HEK293 (cell line): ENCODE data around the gene C2orf81.

ENCODE experiments used
- FEZF1 ChIP-seq: fragments of 450-650 bp; formaldehyde crosslinking; IDR thresholded peaks from 2 replicates; pipeline ENCODE4 v1.5.1; 2016; ENCODE audit warnings: missing biosample characterization, missing genetic modification characterization
- GLIS1 ChIP-seq: fragments of 450-650 bp; formaldehyde crosslinking; IDR thresholded peaks from 2 replicates; pipeline ENCODE4 v1.5.1; 2016; ENCODE audit warnings: missing biosample characterization, missing genetic modification characterization
- KLF16 ChIP-seq: fragments of 450-650 bp; formaldehyde crosslinking; IDR thresholded peaks from 2 replicates; pipeline ENCODE4 v1.5.1; 2017; ENCODE audit warnings: missing biosample characterization, missing genetic modification characterization
- PRDM1 ChIP-seq: fragments of 450-650 bp; formaldehyde crosslinking; IDR thresholded peaks from 2 replicates; pipeline ENCODE4; 2016; ENCODE audit warnings: missing biosample characterization, missing genetic modification characterization
- SCRT2 ChIP-seq: fragments of 450-650 bp; formaldehyde crosslinking; IDR thresholded peaks from 2 replicates; pipeline ENCODE4 v1.5.1; 2016; ENCODE audit warnings: missing biosample characterization, missing genetic modification characterization
- SETDB1 ChIP-seq: IDR thresholded peaks from one replicate; pipeline ENCODE4 v1.6.1; 2017; ENCODE audit warnings: mild to moderate bottlenecking, low read length, moderate library complexity, mixed read lengths; ENCODE audit not compliant: insufficient read length
- ZBTB7A ChIP-seq: fragments of 450-650 bp; formaldehyde crosslinking; IDR thresholded peaks from 2 replicates; pipeline ENCODE4 v1.5.1; 2016; ENCODE audit warnings: low read depth, missing biosample characterization, missing genetic modification characterization
- ZEB2 ChIP-seq: fragments of 450-650 bp; formaldehyde crosslinking; IDR thresholded peaks from 2 replicates; pipeline ENCODE4 v1.5.1; 2016; ENCODE audit warnings: missing biosample characterization, missing genetic modification characterization
- ZNF169 ChIP-seq: fragments of 450-650 bp; formaldehyde crosslinking; IDR thresholded peaks from 2 replicates; pipeline ENCODE4 v1.5.1; 2016; ENCODE audit warnings: missing biosample characterization, missing genetic modification characterization
- ZNF324 ChIP-seq: fragments of 450-650 bp; formaldehyde crosslinking; IDR thresholded peaks from 2 replicates; pipeline ENCODE4 v1.5.1; 2016; ENCODE audit warnings: missing biosample characterization, missing genetic modification characterization
- ZNF341 ChIP-seq: fragments of 450-650 bp; formaldehyde crosslinking; IDR thresholded peaks from 2 replicates; pipeline ENCODE4; 2016; ENCODE audit warnings: low read depth, missing biosample characterization, missing genetic modification characterization
- ZNF391 ChIP-seq: fragments of 450-650 bp; formaldehyde crosslinking; IDR thresholded peaks from 2 replicates; pipeline ENCODE4 v1.5.1; 2016; ENCODE audit warnings: low read depth, missing biosample characterization, missing genetic modification characterization, borderline replicate concordance
- ZNF433 ChIP-seq: fragments of 450-650 bp; formaldehyde crosslinking; IDR thresholded peaks from 2 replicates; pipeline ENCODE4 v1.5.1; 2016; ENCODE audit warnings: missing biosample characterization, missing genetic modification characterization, low read depth
- ZNF514 ChIP-seq: fragments of 450-650 bp; formaldehyde crosslinking; IDR thresholded peaks from 2 replicates; pipeline ENCODE4 v1.5.1; 2016; ENCODE audit warnings: missing biosample characterization, missing genetic modification characterization
- ZNF544 ChIP-seq: fragments of 450-650 bp; formaldehyde crosslinking; IDR thresholded peaks from 2 replicates; pipeline ENCODE4 v1.5.0; 2017; ENCODE audit warnings: missing biosample characterization, missing genetic modification characterization
- ZNF596 ChIP-seq: fragments of 450-650 bp; IDR thresholded peaks from 2 replicates; pipeline ENCODE4 v1.5.0; 2018; ENCODE audit warnings: missing biosample characterization, mild to moderate bottlenecking, missing genetic modification characterization, moderate library complexity
- ZNF707 ChIP-seq: fragments of 450-650 bp; formaldehyde crosslinking; IDR thresholded peaks from 2 replicates; pipeline ENCODE4 v1.5.1; 2016; ENCODE audit warnings: missing biosample characterization, missing genetic modification characterization
- ZNF747 ChIP-seq: fragments of 450-650 bp; formaldehyde crosslinking; IDR thresholded peaks from 2 replicates; pipeline ENCODE4 v1.5.1; 2016; ENCODE audit warnings: missing biosample characterization, missing genetic modification characterization
- ZNF76 ChIP-seq: fragments of 450-650 bp; formaldehyde crosslinking; IDR thresholded peaks from 2 replicates; pipeline ENCODE4; 2016; ENCODE audit warnings: low read depth, missing biosample characterization, missing genetic modification characterization, borderline replicate concordance
- ZNF777 ChIP-seq: fragments of 450-650 bp; formaldehyde crosslinking; IDR thresholded peaks from 2 replicates; pipeline ENCODE4 v1.5.1; 2017; ENCODE audit warnings: missing biosample characterization, missing genetic modification characterization, borderline replicate concordance
- ZSCAN30 ChIP-seq: fragments of 450-650 bp; IDR thresholded peaks from 2 replicates; pipeline ENCODE4 v1.5.1; 2018; ENCODE audit warnings: missing biosample characterization, mild to moderate bottlenecking, missing genetic modification characterization, moderate library complexity
- TF ChIP-seq, protein P1 (sequence below): fragments of 450-650 bp; formaldehyde crosslinking; IDR thresholded peaks from 2 replicates; pipeline ENCODE4 v1.5.1; 2016; ENCODE audit warnings: missing biosample characterization, missing genetic modification characterization
- TF ChIP-seq, protein P2 (sequence below): fragments of 450-650 bp; formaldehyde crosslinking; IDR thresholded peaks from 2 replicates; pipeline ENCODE4 v1.5.1; 2016; ENCODE audit warnings: missing biosample characterization, missing genetic modification characterization
- TF ChIP-seq, protein P3 (sequence below): fragments of 450-650 bp; formaldehyde crosslinking; IDR thresholded peaks from 2 replicates; pipeline ENCODE4 v1.5.1; 2017; ENCODE audit warnings: missing biosample characterization, missing genetic modification characterization
- TF ChIP-seq, protein P4 (sequence below): fragments of 450-650 bp; formaldehyde crosslinking; IDR thresholded peaks from 2 replicates; pipeline ENCODE4 v1.5.1; 2016; ENCODE audit warnings: missing biosample characterization, missing genetic modification characterization
- TF ChIP-seq, protein P5 (sequence below): fragments of 450-650 bp; formaldehyde crosslinking; IDR thresholded peaks from 2 replicates; pipeline ENCODE4 v1.5.1; 2016; ENCODE audit warnings: missing biosample characterization, missing genetic modification characterization
- TF ChIP-seq, protein P6 (sequence below): fragments of 450-650 bp; formaldehyde crosslinking; IDR thresholded peaks from 2 replicates; pipeline ENCODE4 v1.5.1; 2016; ENCODE audit warnings: missing biosample characterization, missing genetic modification characterization

Gene C2orf81

DNA sequence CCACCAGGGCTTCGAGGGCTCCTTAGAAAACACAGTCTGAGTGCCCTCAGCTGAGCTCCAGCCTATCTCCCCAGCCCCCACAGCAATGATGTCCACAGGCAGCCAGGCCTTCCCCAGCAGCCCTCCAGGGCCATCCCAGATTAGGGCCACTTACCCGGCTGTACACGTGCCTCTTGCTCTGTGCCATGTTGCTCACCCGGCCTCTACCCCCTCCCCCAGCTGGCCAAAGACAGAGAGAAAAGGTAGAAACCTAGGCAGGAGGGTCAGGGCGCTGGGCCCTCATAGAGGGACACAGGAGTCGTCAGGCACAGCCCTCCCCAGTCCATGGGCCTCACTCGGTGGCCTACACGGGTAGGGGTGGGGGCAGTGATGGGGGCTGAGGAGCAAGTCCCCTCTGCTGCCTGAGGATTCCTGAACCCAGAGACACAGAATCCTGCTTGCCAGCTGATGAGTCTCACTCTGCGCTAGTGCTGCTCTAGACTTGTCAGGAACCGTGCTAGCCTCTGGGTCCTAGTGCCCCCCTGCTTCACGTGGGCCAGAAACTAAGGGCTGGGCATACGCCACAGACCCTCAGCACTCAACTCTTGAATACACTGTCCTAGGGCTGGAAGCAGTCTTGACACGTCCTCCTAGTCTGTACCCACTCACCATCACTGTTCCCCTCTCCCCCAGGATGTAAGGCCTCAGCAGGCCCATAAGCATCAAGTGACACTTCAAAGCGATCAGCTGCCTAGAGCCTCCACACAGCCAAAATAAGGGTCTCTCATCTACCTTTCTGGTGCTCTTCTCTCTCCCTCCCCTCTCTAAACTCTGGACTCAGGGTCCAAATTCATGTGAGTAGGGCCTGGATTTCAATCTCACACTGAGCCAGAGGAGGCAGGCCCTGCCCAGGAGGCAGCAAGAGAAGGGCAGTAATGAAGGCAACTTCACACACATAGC lies 41.3 kb downstream of the C2orf81 start, which contains the start of gene DCTN1 (continued):
- TF ChIP-seq KLF16 (tag by site-specific recombination) (peak; percentile 57; the same call in 1 of the 2 replicates), GLIS1 (tag by site-specific recombination) (no peak), ZNF707 (tag by site-specific recombination) (no peak), ZNF391 (tag by site-specific recombination) (no peak), ZNF777 (tag by site-specific recombination) (no peak), ZSCAN30 (no peak), SETDB1 (no peak), ZNF596 (tag by site-specific recombination) (no peak), ZEB2 (tag by site-specific recombination) (no peak), ZNF544 (tag by site-specific recombination) (no peak), SCRT2 (tag by site-specific recombination) (peak; percentile 64), ZNF433 (tag by site-specific recombination) (no peak), ZNF747 (tag by site-specific recombination) (no peak), ZNF514 (tag by site-specific recombination) (no peak), ZNF341 (tag by site-specific recombination) (no peak), PRDM1 (tag by site-specific recombination) (no peak), FEZF1 (tag by site-specific recombination) (no peak), ZNF76 (no peak), ZBTB7A (no peak), ZNF169 (tag by site-specific recombination) (no peak), ZNF324 (0 out of 2 replicates have a peak, but pooled peaks have one; percentile 32)
- TF ChIP-seq, protein P1, sequence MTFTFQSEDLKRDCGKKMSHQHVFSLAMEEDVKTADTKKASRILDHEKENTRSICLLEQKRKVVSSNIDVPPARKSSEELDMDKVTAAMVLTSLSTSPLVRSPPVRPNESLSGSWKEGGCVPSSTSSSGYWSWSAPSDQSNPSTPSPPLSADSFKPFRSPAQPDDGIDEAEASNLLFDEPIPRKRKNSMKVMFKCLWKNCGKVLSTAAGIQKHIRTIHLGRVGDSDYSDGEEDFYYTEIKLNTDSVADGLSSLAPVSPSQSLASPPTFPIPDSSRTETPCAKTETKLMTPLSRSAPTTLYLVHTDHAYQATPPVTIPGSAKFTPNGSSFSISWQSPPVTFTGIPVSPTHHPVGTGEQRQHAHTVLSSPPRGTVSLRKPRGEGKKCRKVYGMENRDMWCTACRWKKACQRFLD (tag by site-specific recombination) = no peak
- TF ChIP-seq, protein P2, sequence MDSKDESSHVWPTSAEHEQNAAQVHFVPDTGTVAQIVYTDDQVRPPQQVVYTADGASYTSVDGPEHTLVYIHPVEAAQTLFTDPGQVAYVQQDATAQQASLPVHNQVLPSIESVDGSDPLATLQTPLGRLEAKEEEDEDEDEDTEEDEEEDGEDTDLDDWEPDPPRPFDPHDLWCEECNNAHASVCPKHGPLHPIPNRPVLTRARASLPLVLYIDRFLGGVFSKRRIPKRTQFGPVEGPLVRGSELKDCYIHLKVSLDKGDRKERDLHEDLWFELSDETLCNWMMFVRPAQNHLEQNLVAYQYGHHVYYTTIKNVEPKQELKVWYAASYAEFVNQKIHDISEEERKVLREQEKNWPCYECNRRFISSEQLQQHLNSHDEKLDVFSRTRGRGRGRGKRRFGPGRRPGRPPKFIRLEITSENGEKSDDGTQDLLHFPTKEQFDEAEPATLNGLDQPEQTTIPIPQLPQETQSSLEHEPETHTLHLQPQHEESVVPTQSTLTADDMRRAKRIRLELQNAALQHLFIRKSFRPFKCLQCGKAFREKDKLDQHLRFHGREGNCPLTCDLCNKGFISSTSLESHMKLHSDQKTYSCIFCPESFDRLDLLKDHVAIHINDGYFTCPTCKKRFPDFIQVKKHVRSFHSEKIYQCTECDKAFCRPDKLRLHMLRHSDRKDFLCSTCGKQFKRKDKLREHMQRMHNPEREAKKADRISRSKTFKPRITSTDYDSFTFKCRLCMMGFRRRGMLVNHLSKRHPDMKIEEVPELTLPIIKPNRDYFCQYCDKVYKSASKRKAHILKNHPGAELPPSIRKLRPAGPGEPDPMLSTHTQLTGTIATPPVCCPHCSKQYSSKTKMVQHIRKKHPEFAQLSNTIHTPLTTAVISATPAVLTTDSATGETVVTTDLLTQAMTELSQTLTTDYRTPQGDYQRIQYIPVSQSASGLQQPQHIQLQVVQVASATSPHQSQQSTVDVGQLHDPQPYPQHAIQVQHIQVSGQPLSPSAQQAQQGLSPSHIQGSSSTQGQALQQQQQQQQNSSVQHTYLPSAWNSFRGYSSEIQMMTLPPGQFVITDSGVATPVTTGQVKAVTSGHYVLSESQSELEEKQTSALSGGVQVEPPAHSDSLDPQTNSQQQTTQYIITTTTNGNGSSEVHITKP (tag by site-specific recombination) = peak; percentile 46; the same call in 1 of the 2 replicates
- TF ChIP-seq, protein P3, sequence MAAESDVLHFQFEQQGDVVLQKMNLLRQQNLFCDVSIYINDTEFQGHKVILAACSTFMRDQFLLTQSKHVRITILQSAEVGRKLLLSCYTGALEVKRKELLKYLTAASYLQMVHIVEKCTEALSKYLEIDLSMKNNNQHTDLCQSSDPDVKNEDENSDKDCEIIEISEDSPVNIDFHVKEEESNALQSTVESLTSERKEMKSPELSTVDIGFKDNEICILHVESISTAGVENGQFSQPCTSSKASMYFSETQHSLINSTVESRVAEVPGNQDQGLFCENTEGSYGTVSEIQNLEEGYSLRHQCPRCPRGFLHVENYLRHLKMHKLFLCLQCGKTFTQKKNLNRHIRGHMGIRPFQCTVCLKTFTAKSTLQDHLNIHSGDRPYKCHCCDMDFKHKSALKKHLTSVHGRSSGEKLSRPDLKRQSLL (tag by site-specific recombination) = no peak
- TF ChIP-seq, protein P4, sequence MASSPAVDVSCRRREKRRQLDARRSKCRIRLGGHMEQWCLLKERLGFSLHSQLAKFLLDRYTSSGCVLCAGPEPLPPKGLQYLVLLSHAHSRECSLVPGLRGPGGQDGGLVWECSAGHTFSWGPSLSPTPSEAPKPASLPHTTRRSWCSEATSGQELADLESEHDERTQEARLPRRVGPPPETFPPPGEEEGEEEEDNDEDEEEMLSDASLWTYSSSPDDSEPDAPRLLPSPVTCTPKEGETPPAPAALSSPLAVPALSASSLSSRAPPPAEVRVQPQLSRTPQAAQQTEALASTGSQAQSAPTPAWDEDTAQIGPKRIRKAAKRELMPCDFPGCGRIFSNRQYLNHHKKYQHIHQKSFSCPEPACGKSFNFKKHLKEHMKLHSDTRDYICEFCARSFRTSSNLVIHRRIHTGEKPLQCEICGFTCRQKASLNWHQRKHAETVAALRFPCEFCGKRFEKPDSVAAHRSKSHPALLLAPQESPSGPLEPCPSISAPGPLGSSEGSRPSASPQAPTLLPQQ (tag by site-specific recombination) = peak; percentile 27; the same call in 1 of the 2 replicates
- TF ChIP-seq, protein P5, sequence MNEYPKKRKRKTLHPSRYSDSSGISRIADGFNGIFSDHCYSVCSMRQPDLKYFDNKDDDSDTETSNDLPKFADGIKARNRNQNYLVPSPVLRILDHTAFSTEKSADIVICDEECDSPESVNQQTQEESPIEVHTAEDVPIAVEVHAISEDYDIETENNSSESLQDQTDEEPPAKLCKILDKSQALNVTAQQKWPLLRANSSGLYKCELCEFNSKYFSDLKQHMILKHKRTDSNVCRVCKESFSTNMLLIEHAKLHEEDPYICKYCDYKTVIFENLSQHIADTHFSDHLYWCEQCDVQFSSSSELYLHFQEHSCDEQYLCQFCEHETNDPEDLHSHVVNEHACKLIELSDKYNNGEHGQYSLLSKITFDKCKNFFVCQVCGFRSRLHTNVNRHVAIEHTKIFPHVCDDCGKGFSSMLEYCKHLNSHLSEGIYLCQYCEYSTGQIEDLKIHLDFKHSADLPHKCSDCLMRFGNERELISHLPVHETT (tag by site-specific recombination) = 0 out of 2 replicates have a peak, but pooled peaks have one; percentile 40
- TF ChIP-seq, protein P6, sequence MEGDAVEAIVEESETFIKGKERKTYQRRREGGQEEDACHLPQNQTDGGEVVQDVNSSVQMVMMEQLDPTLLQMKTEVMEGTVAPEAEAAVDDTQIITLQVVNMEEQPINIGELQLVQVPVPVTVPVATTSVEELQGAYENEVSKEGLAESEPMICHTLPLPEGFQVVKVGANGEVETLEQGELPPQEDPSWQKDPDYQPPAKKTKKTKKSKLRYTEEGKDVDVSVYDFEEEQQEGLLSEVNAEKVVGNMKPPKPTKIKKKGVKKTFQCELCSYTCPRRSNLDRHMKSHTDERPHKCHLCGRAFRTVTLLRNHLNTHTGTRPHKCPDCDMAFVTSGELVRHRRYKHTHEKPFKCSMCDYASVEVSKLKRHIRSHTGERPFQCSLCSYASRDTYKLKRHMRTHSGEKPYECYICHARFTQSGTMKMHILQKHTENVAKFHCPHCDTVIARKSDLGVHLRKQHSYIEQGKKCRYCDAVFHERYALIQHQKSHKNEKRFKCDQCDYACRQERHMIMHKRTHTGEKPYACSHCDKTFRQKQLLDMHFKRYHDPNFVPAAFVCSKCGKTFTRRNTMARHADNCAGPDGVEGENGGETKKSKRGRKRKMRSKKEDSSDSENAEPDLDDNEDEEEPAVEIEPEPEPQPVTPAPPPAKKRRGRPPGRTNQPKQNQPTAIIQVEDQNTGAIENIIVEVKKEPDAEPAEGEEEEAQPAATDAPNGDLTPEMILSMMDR (tag by site-specific recombination) = no peak
